Activated T-helper 1 cell treated with anti-CD3 and anti-CD28 coated beads, Interleukin-12 subunit alpha, Interleukin-12 subunit beta, Interleukin-2, Interleukin-4 antibody, amounts not matched to agents 30 ng/mL and 10 ng/mL and 1 ng/mL, durations not matched to agents 14 hours and 24 hours and 36 hours (primary cell): ENCODE data around the gene TBCE. TPM values are rescaled to one million over a fixed set of nuclear protein-coding genes. Genes with fewer than 3 reads are reported as not detected.
"Not testable (repeated sequence)": the region's sequence is repeated elsewhere in the genome, so short reads cannot be mapped to it uniquely, and the experiment has no call there.

Experiments used
- DNase-seq: peaks from one replicate; pipeline ENCODE4 v3.0.0; 2021; ENCODE audit warnings: low spot score
- H3K27ac Mint-ChIP-seq: one replicate; pipeline ENCODE4 v1.8.0; 2021; ENCODE audit warnings: mild to moderate bottlenecking, mixed read lengths
- H3K27me3 Mint-ChIP-seq: one replicate; pipeline ENCODE4 v1.8.0; 2022; ENCODE audit warnings: mild to moderate bottlenecking, moderate library complexity, mixed read lengths; ENCODE audit not compliant: insufficient read depth
- H3K36me3 Mint-ChIP-seq: one replicate; pipeline ENCODE4 v1.8.0; 2021; ENCODE audit warnings: low read depth, mixed read lengths
- H3K4me1 Mint-ChIP-seq: one replicate; pipeline ENCODE4 v1.8.0; 2021; ENCODE audit warnings: low read depth, mixed read lengths
- H3K4me3 Mint-ChIP-seq: one replicate; pipeline ENCODE4 v1.8.0; 2021; ENCODE audit warnings: mild to moderate bottlenecking, moderate library complexity, mixed read lengths
- H3K9me3 Mint-ChIP-seq: one replicate; pipeline ENCODE4 v1.8.0; 2021; ENCODE audit warnings: mixed read lengths
- intact Hi-C: fragments of 100-400 bp; cut with micrococcal nuclease; formaldehyde crosslinking; loops from one replicate; pipeline ENCODE4 v1.15.1; 2024
- total RNA-seq: library from RNA; stranded (reverse); gene quantifications from 2 replicates; pipeline ENCODE4 v1.2.3, GENCODE V29; 2022

The TBCE gene
- total RNA-seq, 1 donor from 2014 or later = 29.2 TPM

GRCh38 chr1:235364189-235364588 is 3.0 kb upstream of the TBCE start:
- H3K27me3 Mint-ChIP-seq, intact Hi-C loops, H3K4me3 Mint-ChIP-seq, H3K27ac Mint-ChIP-seq, DNase-seq, H3K9me3 Mint-ChIP-seq, H3K36me3 Mint-ChIP-seq: not testable (repeated sequence)
- H3K4me1 Mint-ChIP-seq = peaks cover 28% of the 10 kb centered on the region

GRCh38 chr1:235366286-235366685 is 941 bp upstream of the TBCE start:
- peak overlapping the region; percentile 75 for H3K27ac Mint-ChIP-seq
- H3K9me3 Mint-ChIP-seq = no peaks in the 10 kb centered on the region
- no peaks in the 10 kb centered on the region for H3K27me3 Mint-ChIP-seq
- peaks cover 5% of the 10 kb centered on the region for H3K36me3 Mint-ChIP-seq
- peak overlapping the region; percentile 95 for H3K4me3 Mint-ChIP-seq
- intact Hi-C loops = loop anchor here (2.0 to 5.0 kb wide), 3 partner anchors 136 to 501 kb away; partner anchors contain the start of genes B3GALNT2 and LYST
- H3K4me1 Mint-ChIP-seq = peaks cover 34% of the 10 kb centered on the region
- no peak for DNase-seq

- Mint-ChIP-seq H3K4me1 (peaks cover 34% of the 10 kb centered on the region), H3K27ac (peak overlapping the region; percentile 49), H3K4me3 (peak overlapping the region; percentile 95), H3K9me3 (no peaks in the 10 kb centered on the region), H3K36me3 (peaks cover 8% of the 10 kb centered on the region), H3K27me3 (no peaks in the 10 kb centered on the region)
- no peak for DNase-seq
- intact Hi-C loops = loop anchor here (5.0 kb wide), 2 partner anchors 134 to 266 kb away; partner anchors contain the start of gene B3GALNT2
Observed at GRCh38 chr1:235368428-235368827, 1.2 kb downstream of the TBCE start.

- intact Hi-C loops = loop anchor here (5.0 kb wide), 2 partner anchors 132 to 268 kb away; partner anchors contain the start of gene B3GALNT2
- Mint-ChIP-seq H3K27me3 (no peaks in the 10 kb centered on the region), H3K36me3 (peaks cover 8% of the 10 kb centered on the region), H3K27ac (peak overlapping the region; percentile 11), H3K9me3 (no peaks in the 10 kb centered on the region), H3K4me3 (peak overlapping the region; percentile 53), H3K4me1 (peaks cover 34% of the 10 kb centered on the region)
- no peak for DNase-seq
Observed at GRCh38 chr1:235369802-235370201, 2.6 kb downstream of the TBCE start.

- no peak for DNase-seq
- intact Hi-C loops = no loop called here
- Mint-ChIP-seq H3K4me1 (no peaks in the 10 kb centered on the region), H3K27ac (no peak overlapping the region), H3K36me3 (peaks cover 13% of the 10 kb centered on the region), H3K27me3 (no peaks in the 10 kb centered on the region), H3K4me3 (no peak overlapping the region), H3K9me3 (no peaks in the 10 kb centered on the region)
Observed at GRCh38 chr1:235375919-235376605, 8.8 kb downstream of the TBCE start.

GRCh38 chr1:235378134-235378735 is 11.0 kb downstream of the TBCE start:
- H3K36me3 Mint-ChIP-seq = peaks cover 17% of the 10 kb centered on the region
- H3K4me3 Mint-ChIP-seq, DNase-seq, H3K27me3 Mint-ChIP-seq, intact Hi-C loops, H3K9me3 Mint-ChIP-seq, H3K27ac Mint-ChIP-seq, H3K4me1 Mint-ChIP-seq: not testable (repeated sequence)

GRCh38 chr1:235381955-235382739 is 14.9 kb downstream of the TBCE start:
- intact Hi-C loops, H3K27me3 Mint-ChIP-seq, H3K4me1 Mint-ChIP-seq, DNase-seq, H3K9me3 Mint-ChIP-seq, H3K27ac Mint-ChIP-seq, H3K4me3 Mint-ChIP-seq: not testable (repeated sequence)
- peaks cover 24% of the 10 kb centered on the region for H3K36me3 Mint-ChIP-seq

- H3K27me3 Mint-ChIP-seq, DNase-seq, H3K4me3 Mint-ChIP-seq, H3K9me3 Mint-ChIP-seq, H3K27ac Mint-ChIP-seq, H3K4me1 Mint-ChIP-seq, intact Hi-C loops: not testable (repeated sequence)
- H3K36me3 Mint-ChIP-seq = peaks cover 25% of the 10 kb centered on the region
Observed at GRCh38 chr1:235385633-235386032, 18.4 kb downstream of the TBCE start.

GRCh38 chr1:235391874-235392273 is 24.6 kb downstream of the TBCE start:
- Mint-ChIP-seq H3K4me3 (no peak overlapping the region), H3K9me3 (peaks cover 4% of the 10 kb centered on the region), H3K36me3 (peaks cover 4% of the 10 kb centered on the region), H3K4me1 (no peaks in the 10 kb centered on the region), H3K27ac (no peak overlapping the region), H3K27me3 (no peaks in the 10 kb centered on the region)
- intact Hi-C loops = no loop called here
- DNase-seq = no peak

GRCh38 chr1:235397733-235398132 is 30.5 kb downstream of the TBCE start:
- no peaks in the 10 kb centered on the region for H3K27me3 Mint-ChIP-seq
- DNase-seq = no peak
- no peak overlapping the region for H3K27ac Mint-ChIP-seq
- intact Hi-C loops = no loop called here
- peaks cover 6% of the 10 kb centered on the region for H3K36me3 Mint-ChIP-seq
- H3K4me1 Mint-ChIP-seq = no peaks in the 10 kb centered on the region
- no peaks in the 10 kb centered on the region for H3K9me3 Mint-ChIP-seq
- H3K4me3 Mint-ChIP-seq = no peak overlapping the region

- Mint-ChIP-seq H3K4me3 (no peak overlapping the region), H3K27me3 (no peaks in the 10 kb centered on the region), H3K27ac (no peak overlapping the region), H3K9me3 (no peaks in the 10 kb centered on the region), H3K36me3 (peaks cover 6% of the 10 kb centered on the region), H3K4me1 (no peaks in the 10 kb centered on the region)
- DNase-seq = no peak
- intact Hi-C loops = no loop called here
Observed at GRCh38 chr1:235399661-235400060, 32.4 kb downstream of the TBCE start.

- no peaks in the 10 kb centered on the region for H3K9me3 Mint-ChIP-seq
- H3K27ac Mint-ChIP-seq = no peak overlapping the region
- H3K4me3 Mint-ChIP-seq = no peak overlapping the region
Observed at GRCh38 chr1:235401251-235401650, 34.0 kb downstream of the TBCE start.

More at GRCh38 chr1:235401251-235401650, 34.0 kb downstream of the TBCE start:
- intact Hi-C loops = no loop called here
- Mint-ChIP-seq H3K36me3 (peaks cover 6% of the 10 kb centered on the region), H3K4me1 (no peaks in the 10 kb centered on the region), H3K27me3 (no peaks in the 10 kb centered on the region)
- no peak for DNase-seq
